Sigmoid colon (tissue), 7 donors: Measurements from ENCODE around the gene MYBPHL. TPM values are rescaled to one million over a fixed set of nuclear protein-coding genes. Genes with fewer than 3 reads are reported as not detected.

ENCODE experiments used
- DNase-seq: peaks from one replicate; pipeline ENCODE4 v3.0.0-alpha.2; 2019
- H3K27ac ChIP-seq, 4 donors: fragments of 200-600 bp; sonication (generic); one replicate each; pipeline ENCODE4 v1.5.1; 2016 to 2019; ENCODE audit warnings: mild to moderate bottlenecking in 1 of 4
- H3K27me3 ChIP-seq, 3 donors: fragments of 200-600 bp; sonication (generic); one replicate each; pipeline ENCODE4 v1.5.1; 2019; ENCODE audit warnings: mild to moderate bottlenecking in 1 of 3
- H3K36me3 ChIP-seq, 4 donors: fragments of 200-600 bp; sonication (generic); one replicate each; pipeline ENCODE4 v1.5.1; 2016 to 2019
- H3K4me1 ChIP-seq, 4 donors: fragments of 200-600 bp; sonication (generic); one replicate each; pipeline ENCODE4 v1.5.1; 2017 to 2019
- H3K4me3 ChIP-seq, 4 donors: fragments of 200-600 bp; sonication (generic); one replicate each; pipeline ENCODE4 v1.5.1; 2017 to 2019; ENCODE audit warnings: mild to moderate bottlenecking in 2 of 4, moderate library complexity in 1 of 4
- H3K9me3 ChIP-seq, 4 donors: fragments of 200-600 bp in 3 of 4; sonication (generic) in 3 of 4; one replicate each; pipeline versions ENCODE4 v1.5.1 to v1.6.1; 2013 to 2019
- CTCF ChIP-seq, 4 experiments: fragments of 450-650 bp in 3 of 4; fragments of 200-600 bp in 1 of 4; IDR thresholded peaks; one replicate each; pipeline ENCODE4 v1.5.1; 2016 to 2019; ENCODE audit warnings: antibody characterized with exemption in 4 of 4, mild to moderate bottlenecking in 3 of 4, moderate library complexity in 2 of 4
- EP300 ChIP-seq, 4 donors: sonication (generic); formaldehyde crosslinking; IDR thresholded peaks; one replicate each; pipeline ENCODE4 v1.6.1; 2017; ENCODE audit warnings: antibody characterized with exemption in 4 of 4
- POLR2A ChIP-seq, 2 donors: fragments of 450-650 bp; IDR thresholded peaks; one replicate each; pipeline ENCODE4 v1.6.1; 2016; ENCODE audit warnings: antibody characterized with exemption in 2 of 2, mild to moderate bottlenecking in 2 of 2, moderate library complexity in 2 of 2
- POLR2AphosphoS5 ChIP-seq, 4 donors: sonication (generic); formaldehyde crosslinking; IDR thresholded peaks; one replicate each; pipeline ENCODE4 v1.6.1; 2017; ENCODE audit warnings: antibody characterized with exemption in 4 of 4
- WGBS, 2 donors: extraction: QIAGEN DNeasy Blood & Tissue Kit; methylation state at CpG; one replicate each; pipeline ENCODE4 v1.1.7; 2013; 5-methylcytosine and 5-hydroxymethylcytosine counted together
- intact Hi-C: fragments of 100-400 bp; cut with DNase I; formaldehyde crosslinking; loops from one replicate; pipeline ENCODE4 v1.15.1; 2023
- polyA plus RNA-seq, 3 donors: library from polyadenylated mRNA; stranded (reverse); fragments of 200-250 nt; gene quantifications; one replicate each; pipeline ENCODE4 v1.2.3, GENCODE V29; 2013
- total RNA-seq, 4 donors: library from RNA; depleted of rRNA; stranded (reverse); fragments of >200 nt; gene quantifications; one replicate each; pipeline ENCODE4 v1.1.0, GENCODE V29; 2016
- donor health status: healthy with polysubstance abuse.
- donor health status: Bipolar disorder and iron deficiency.
- donor health status: healthy.

The MYBPHL gene
- total and polyA plus RNA-seq, 7 donors: not detected

- no peak for DNase-seq
- intact Hi-C loops: no loop called here
- whole genome bisulfite sequencing, 2 donors: 95 to 96% methylated on average over 6 of the region's 6 CpGs
- H3K4me3 ChIP-seq: no peak overlapping the region
- no peak for TF ChIP-seq POLR2A (IDR thresholded peaks at IDR 0.05)
- no peaks in the 10 kb centered on the region for H3K4me1 ChIP-seq
- H3K27me3 ChIP-seq: no peaks in the 10 kb centered on the region
- H3K36me3 ChIP-seq: peaks cover 0 to 100% (median 60%) of the 10 kb centered on the region in 4 donors
- no peaks in the 10 kb centered on the region for H3K9me3 ChIP-seq
- no peak overlapping the region for H3K27ac ChIP-seq
These were observed 31.3 kb upstream of the MYBPHL start for GRCh38 chr1:109338091-109338490.

GRCh38 chr1:109335091-109335490 lies 28.3 kb upstream of the MYBPHL start:
- Histone ChIP-seq H3K27me3 (no peaks in the 10 kb centered on the region), H3K9me3 (peaks cover 0 to 13% (median 0%) of the 10 kb centered on the region in 4 donors), H3K36me3 (peaks cover 0 to 100% (median 52%) of the 10 kb centered on the region in 4 donors), H3K4me1 (no peaks in the 10 kb centered on the region), H3K27ac (no peak overlapping the region), H3K4me3 (no peak overlapping the region)
- no peak for TF ChIP-seq EP300 (IDR thresholded peaks at IDR 0.05)
- no peak for TF ChIP-seq CTCF (IDR thresholded peaks at IDR 0.05)
- no peak for TF ChIP-seq POLR2AphosphoS5 (IDR thresholded peaks at IDR 0.05)
- TF ChIP-seq POLR2A (IDR thresholded peaks at IDR 0.05): no peak
- 91 to 93% methylated on average over 4 of the region's 4 CpGs for WGBS, 2 donors
- intact Hi-C loops: no loop called here
- no peak for DNase-seq

DNA sequence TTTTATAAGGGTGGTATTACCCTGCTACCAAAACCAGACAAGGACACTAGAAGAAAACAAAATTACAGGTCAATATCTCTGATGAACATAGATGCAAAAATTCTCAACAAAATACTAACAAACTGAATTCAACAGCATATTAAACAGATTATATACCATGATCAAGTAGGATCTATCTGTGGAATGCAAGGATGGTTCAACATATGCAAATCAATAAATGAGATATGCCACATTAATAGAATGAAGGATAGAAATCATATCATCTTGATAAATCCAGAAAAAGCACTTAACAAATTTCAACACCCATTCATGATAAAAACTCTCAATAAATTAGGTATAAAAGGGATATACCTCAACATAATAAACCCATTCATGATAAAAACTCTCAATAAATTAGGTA lies 24.3 kb upstream of the MYBPHL start:
- TF ChIP-seq POLR2AphosphoS5 (IDR thresholded peaks at IDR 0.05): no peak
- TF ChIP-seq CTCF (IDR thresholded peaks at IDR 0.05): no peak
- TF ChIP-seq EP300 (IDR thresholded peaks at IDR 0.05): no peak
- no peak for TF ChIP-seq POLR2A (IDR thresholded peaks at IDR 0.05)

DNA sequence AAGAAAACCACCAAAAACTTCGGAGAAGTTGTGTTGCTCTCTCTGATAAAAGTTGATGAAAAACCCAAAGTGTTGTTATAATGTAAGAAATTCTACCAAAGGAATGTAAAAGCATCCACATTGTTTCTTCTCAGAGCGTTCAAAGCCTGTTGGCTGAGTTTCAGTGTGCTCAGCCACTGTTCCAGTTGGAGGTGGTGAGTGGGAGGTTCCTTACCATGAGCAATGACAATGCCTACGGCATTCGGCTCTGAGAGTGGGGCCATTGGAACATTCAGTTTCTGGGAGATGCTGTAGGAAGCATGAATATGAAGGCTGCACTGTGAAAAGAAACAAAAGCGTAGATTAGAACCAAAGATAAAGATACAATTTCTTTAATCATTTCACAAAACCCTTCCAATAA lies 20.5 kb upstream of the MYBPHL start:
- Histone ChIP-seq H3K27me3 (no peaks in the 10 kb centered on the region), H3K9me3 (peaks cover 0 to 9% (median 0%) of the 10 kb centered on the region in 4 donors), H3K4me3 (no peak overlapping the region), H3K36me3 (peaks cover 4 to 100% (median 48%) of the 10 kb centered on the region in 4 donors), H3K4me1 (no peaks in the 10 kb centered on the region), H3K27ac (no peak overlapping the region)
- TF ChIP-seq EP300 (IDR thresholded peaks at IDR 0.05) (no peak), CTCF (IDR thresholded peaks at IDR 0.05) (no peak), POLR2A (IDR thresholded peaks at IDR 0.05) (no peak), POLR2AphosphoS5 (IDR thresholded peaks at IDR 0.05) (no peak)
- 90 to 94% methylated on average over 5 of the region's 5 CpGs for WGBS, 2 donors
- intact Hi-C loops: no loop called here
- no peak for DNase-seq

More for the DNA sequence above, 24.3 kb upstream of the MYBPHL start:
- DNase-seq: no peak
- H3K27me3 ChIP-seq: no peaks in the 10 kb centered on the region
- intact Hi-C loops: no loop called here
- peaks cover 4 to 100% (median 42%) of the 10 kb centered on the region in 4 donors for H3K36me3 ChIP-seq
- no peak overlapping the region for H3K4me3 ChIP-seq
- H3K27ac ChIP-seq: no peak overlapping the region
- peaks cover 0 to 13% (median 0%) of the 10 kb centered on the region in 4 donors for H3K9me3 ChIP-seq
- no peaks in the 10 kb centered on the region for H3K4me1 ChIP-seq

DNA sequence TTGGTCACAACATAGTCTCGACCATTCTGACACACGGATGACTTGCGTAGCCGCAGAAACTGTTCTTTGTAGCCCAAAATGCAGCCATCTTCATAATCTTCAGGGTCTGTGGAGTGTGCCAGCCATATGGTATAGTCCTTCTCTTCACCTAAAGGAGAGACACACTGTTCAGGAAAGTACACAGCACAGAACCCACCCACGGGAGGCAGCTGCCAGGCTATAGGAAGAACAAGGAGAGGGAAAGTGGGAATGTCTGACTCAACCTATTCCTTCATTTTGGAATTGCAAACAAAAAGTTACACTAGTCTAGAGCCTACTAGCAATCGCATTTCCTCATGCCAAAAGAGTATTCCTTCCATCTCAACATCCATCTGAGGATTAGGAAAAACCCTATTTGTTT lies 16.2 kb upstream of the MYBPHL start:
- no peaks in the 10 kb centered on the region for H3K9me3 ChIP-seq
- intact Hi-C loops: no loop called here
- 93 to 95% methylated on average over 6 of the region's 6 CpGs for WGBS, 2 donors
- no peak overlapping the region for H3K27ac ChIP-seq
- H3K4me1 ChIP-seq: no peaks in the 10 kb centered on the region
- no peaks in the 10 kb centered on the region for H3K27me3 ChIP-seq
- H3K4me3 ChIP-seq: no peak overlapping the region
- peaks cover 18 to 100% (median 74%) of the 10 kb centered on the region in 4 donors for H3K36me3 ChIP-seq
- no peak for DNase-seq
- TF ChIP-seq POLR2AphosphoS5 (IDR thresholded peaks at IDR 0.05) (no peak), CTCF (IDR thresholded peaks at IDR 0.05) (no peak)
